Mucosa of stomach (tissue), 1 donor: ENCODE measurements around the gene CHN1.

Experiments used
- H3K27me3 ChIP-seq: one replicate; pipeline ENCODE4 v1.7.0; 2013; ENCODE audit warnings: mild to moderate bottlenecking, low read length; ENCODE audit not compliant: control insufficient read depth, insufficient read depth
- H3K36me3 ChIP-seq: one replicate; pipeline ENCODE4 v1.7.0; 2013; ENCODE audit warnings: low read length; ENCODE audit not compliant: control insufficient read depth, insufficient read depth
- H3K4me1 ChIP-seq: one replicate; pipeline ENCODE4 v1.7.0; 2013; ENCODE audit warnings: mild to moderate bottlenecking, low read length; ENCODE audit not compliant: control insufficient read depth, insufficient read depth
- H3K4me3 ChIP-seq: one replicate; pipeline ENCODE4 v1.7.0; 2013; ENCODE audit warnings: low read length
- H3K9ac ChIP-seq: one replicate; pipeline ENCODE4 v1.7.0; 2013; ENCODE audit warnings: mild to moderate bottlenecking, low read length, moderate library complexity
- H3K9me3 ChIP-seq: one replicate; pipeline ENCODE4 v1.7.0; 2013; ENCODE audit warnings: mild to moderate bottlenecking, low read length, moderate library complexity; ENCODE audit not compliant: control insufficient read depth
- donor health status: Pancreatic carcinoma.

CHN1 gene

DNA sequence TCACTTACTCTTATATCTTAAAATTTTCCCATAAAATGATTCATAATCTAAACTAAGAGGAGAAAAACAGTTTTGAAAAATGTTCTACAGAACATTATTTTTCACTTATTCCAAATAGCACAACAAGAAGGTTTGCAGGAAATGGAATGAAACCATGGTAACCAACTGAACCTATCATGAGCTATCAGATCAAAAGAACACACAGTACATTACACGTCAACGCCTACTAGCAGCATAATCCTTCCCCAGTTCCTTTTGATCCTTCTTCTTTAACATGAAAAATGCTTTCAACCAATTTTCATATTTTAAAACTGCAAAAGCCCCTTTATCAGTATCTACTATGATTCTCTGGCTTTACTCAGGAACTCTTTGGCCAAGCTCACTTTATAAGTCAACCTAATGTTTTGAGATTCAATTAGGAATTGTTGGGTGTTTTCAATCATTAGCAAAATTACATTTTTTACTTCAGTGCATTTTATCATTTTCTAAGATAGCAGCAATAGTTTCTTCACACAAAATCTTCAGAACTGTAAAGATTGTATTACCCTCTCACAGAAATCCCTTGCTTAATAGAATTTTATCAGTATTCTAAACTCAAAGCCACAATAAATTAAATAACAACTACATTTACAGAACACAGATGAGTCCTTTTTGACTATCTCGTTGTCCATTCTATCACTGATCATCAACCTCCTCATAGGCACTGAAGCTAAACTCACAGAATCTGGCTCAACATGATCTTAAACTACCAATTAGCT is 102.5 kb downstream of the CHN1 start:
- H3K27me3 ChIP-seq = no peaks in the 10 kb centered on the region

DNA sequence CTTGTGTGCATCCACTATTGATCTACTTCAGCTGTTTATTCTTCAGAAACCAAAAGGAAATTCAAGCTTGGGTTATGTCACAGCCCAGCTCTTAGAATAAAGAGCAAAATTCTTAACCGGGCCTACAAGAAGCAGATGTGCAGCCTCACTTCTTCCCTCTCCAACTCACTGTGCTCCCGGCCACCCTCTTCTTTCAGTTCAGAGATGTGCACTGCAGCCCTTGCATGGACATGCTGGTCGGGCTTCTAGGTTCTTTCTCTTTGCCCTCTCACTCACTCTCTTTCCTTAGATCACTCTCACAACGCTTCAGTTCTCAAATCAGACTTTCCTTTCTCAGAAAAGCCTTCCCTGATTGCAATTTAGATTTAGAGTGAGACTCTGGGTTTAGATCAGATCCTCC is 104.1 kb downstream of the CHN1 start:
- no peaks in the 10 kb centered on the region for H3K36me3 ChIP-seq
- no peak overlapping the region for H3K9ac ChIP-seq
- H3K4me1 ChIP-seq = no peaks in the 10 kb centered on the region
- H3K9me3 ChIP-seq = no peaks in the 10 kb centered on the region
- no peaks in the 10 kb centered on the region for H3K27me3 ChIP-seq
- no peak overlapping the region for H3K4me3 ChIP-seq

More for the DNA sequence above, 102.5 kb downstream of the CHN1 start:
- H3K9me3 ChIP-seq = no peaks in the 10 kb centered on the region
- no peaks in the 10 kb centered on the region for H3K4me1 ChIP-seq
- no peaks in the 10 kb centered on the region for H3K36me3 ChIP-seq
- H3K4me3 ChIP-seq = no peak overlapping the region
- no peak overlapping the region for H3K9ac ChIP-seq

DNA sequence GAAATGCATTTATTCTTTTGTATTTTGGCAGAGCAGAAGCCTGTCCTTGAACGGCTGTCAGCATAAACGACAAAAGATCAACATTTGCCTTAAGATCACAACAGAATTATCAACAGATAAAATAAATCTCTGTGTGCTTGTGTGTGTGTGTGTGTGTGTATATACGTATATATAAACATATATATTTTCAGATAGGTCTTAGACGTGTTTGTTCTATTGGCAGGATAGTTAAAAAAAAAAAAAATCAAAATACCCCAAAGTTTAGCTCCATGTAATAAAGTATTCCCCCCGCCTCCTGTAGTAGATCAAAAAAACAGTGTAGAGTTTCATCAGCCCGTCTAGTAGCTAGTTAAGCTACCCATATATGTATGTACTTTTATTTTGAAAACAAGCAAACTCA is 107.9 kb downstream of the CHN1 start:
- no peaks in the 10 kb centered on the region for H3K9me3 ChIP-seq
- H3K4me3 ChIP-seq = no peak overlapping the region
- no peaks in the 10 kb centered on the region for H3K27me3 ChIP-seq
- H3K9ac ChIP-seq = no peak overlapping the region
- H3K36me3 ChIP-seq = no peaks in the 10 kb centered on the region
- no peaks in the 10 kb centered on the region for H3K4me1 ChIP-seq

DNA sequence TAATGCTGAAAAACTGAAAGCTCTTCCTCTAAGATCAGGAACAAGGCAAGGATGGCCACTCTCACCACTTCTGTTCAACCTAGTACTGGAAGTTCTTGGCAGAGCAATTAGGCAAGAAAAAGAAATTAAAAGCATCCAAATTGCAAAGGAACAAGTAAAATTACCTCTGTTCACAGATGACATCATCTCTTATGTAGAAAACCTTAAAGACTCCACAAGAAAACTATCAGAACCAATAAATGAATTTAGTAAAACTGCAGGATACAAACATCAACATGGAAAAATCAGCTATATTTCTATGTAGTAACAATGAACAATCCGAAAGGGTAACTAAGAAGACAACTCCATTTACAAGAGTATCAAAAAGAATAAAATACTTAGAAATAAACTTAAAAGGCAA is 112.2 kb downstream of the CHN1 start:
- no peaks in the 10 kb centered on the region for H3K27me3 ChIP-seq
- no peaks in the 10 kb centered on the region for H3K9me3 ChIP-seq
- no peaks in the 10 kb centered on the region for H3K4me1 ChIP-seq
- H3K9ac ChIP-seq = no peak overlapping the region
- no peaks in the 10 kb centered on the region for H3K36me3 ChIP-seq
- no peak overlapping the region for H3K4me3 ChIP-seq

DNA sequence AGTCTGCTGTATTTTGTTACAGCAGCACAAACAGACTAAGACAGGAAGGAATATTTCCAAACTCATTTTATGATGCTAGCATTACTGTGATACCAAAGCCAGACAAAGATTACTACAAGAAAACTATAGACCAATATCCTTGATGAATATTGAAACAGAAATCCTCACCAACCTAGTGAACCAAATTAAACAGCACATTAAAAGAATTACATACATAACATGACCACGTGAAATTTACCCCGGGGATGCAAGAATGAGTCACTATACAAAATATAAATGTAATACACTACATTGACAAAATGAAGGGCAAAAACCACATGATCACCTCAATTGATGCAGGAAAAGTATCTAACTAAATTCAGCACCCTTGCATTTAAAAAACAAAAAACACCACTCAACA is 112.6 kb downstream of the CHN1 start:
- H3K27me3 ChIP-seq = no peaks in the 10 kb centered on the region
- H3K36me3 ChIP-seq = no peaks in the 10 kb centered on the region
- no peak overlapping the region for H3K9ac ChIP-seq
- H3K9me3 ChIP-seq = no peaks in the 10 kb centered on the region
- no peak overlapping the region for H3K4me3 ChIP-seq
- no peaks in the 10 kb centered on the region for H3K4me1 ChIP-seq

DNA sequence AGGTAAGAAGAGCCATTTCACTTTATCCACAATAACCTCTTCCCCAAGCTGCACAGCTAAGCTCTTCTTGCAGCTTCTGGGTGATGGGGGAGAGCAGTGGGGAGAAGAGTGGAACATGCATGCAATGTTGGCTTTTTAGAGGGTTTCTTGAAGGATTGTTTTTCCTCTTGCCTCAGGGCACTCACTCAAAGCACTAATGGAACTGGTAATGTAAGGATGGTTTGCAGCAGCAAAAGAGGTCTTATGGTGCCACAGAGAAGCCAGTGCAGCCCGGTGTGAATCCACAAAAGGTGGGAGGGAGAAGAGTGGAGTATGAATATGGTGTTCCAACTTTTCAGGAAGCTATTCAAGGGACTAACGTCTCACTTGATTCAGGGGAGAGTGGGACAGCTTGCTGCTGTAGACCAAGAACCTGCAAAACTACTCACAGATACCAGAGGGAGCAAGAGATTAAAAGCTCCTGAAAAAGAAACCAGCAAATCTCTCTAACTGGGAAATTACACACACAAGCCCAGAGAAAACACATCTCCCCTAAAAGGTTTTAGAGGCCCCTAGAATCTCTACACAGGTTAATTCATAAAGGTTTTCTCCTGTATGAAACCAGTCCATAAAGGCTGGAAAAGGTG is 116.4 kb downstream of the CHN1 start:
- Histone ChIP-seq H3K9me3 (no peaks in the 10 kb centered on the region), H3K9ac (no peak overlapping the region), H3K36me3 (no peaks in the 10 kb centered on the region), H3K4me1 (no peaks in the 10 kb centered on the region), H3K4me3 (no peak overlapping the region), H3K27me3 (no peaks in the 10 kb centered on the region)

DNA sequence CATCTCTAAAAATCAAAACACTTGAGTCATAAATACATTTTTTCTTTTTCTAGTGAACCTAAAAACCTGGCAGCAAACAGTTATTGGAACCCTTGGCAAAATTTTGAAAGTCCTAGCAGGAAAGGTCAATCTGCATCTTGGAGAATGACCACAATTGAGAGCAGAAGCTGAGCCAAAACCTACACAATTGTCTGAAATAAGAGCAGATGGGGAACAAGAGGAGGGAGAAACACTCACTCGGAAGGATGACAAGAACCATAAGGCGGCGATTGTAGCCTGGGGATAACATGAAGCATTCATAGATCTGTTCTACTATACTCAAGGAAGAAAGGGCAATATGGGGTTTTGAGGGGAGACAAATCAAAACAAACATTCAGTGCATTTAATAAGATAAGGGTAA is 117.0 kb downstream of the CHN1 start:
- Histone ChIP-seq H3K4me3 (no peak overlapping the region), H3K4me1 (no peaks in the 10 kb centered on the region), H3K9me3 (no peaks in the 10 kb centered on the region), H3K27me3 (no peaks in the 10 kb centered on the region), H3K9ac (no peak overlapping the region), H3K36me3 (no peaks in the 10 kb centered on the region)

DNA sequence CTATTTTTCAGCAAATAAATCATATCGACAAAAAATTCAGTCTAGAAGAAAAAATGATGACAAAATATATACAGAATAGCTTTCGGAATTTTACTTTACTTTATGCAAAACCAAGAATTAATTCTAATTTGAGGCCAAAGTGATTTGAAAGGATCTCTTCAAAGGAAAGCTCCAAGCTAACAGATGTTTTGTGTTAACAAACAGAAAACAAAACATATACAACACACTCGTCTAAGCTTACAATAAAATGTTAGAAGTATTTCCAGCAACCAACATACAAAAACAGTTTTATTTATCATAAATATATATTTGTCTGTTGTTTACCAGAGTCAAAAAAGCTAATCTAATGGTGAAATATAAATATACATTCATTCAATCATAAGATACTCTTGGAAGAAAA is 122.8 kb downstream of the CHN1 start:
- H3K9ac ChIP-seq = no peak overlapping the region
- no peak overlapping the region for H3K4me3 ChIP-seq
- H3K36me3 ChIP-seq = no peaks in the 10 kb centered on the region
- H3K4me1 ChIP-seq = no peaks in the 10 kb centered on the region
- no peaks in the 10 kb centered on the region for H3K9me3 ChIP-seq
- H3K27me3 ChIP-seq = no peaks in the 10 kb centered on the region

DNA sequence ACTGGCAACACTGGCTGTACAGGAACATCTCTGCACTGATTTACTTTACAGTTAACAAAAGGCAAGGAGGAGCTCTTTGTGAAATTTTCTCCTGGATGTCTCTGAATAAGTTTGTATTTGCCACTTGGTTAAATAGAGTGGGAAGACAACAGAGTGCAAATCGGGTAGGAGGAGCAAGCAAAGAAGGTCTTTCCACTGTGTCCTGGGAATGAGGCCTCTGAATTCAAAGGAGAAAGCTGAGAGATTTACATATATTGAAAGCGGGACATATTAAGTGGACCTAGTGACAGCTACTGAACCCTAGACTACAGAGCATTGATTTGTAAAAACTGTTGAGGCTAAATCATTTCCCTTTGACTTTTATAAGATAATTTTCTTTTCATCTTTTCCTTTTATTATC is 123.5 kb downstream of the CHN1 start:
- no peaks in the 10 kb centered on the region for H3K27me3 ChIP-seq
- H3K4me1 ChIP-seq = no peaks in the 10 kb centered on the region
- H3K4me3 ChIP-seq = no peak overlapping the region
- no peaks in the 10 kb centered on the region for H3K9me3 ChIP-seq
- no peaks in the 10 kb centered on the region for H3K36me3 ChIP-seq
- no peak overlapping the region for H3K9ac ChIP-seq

DNA sequence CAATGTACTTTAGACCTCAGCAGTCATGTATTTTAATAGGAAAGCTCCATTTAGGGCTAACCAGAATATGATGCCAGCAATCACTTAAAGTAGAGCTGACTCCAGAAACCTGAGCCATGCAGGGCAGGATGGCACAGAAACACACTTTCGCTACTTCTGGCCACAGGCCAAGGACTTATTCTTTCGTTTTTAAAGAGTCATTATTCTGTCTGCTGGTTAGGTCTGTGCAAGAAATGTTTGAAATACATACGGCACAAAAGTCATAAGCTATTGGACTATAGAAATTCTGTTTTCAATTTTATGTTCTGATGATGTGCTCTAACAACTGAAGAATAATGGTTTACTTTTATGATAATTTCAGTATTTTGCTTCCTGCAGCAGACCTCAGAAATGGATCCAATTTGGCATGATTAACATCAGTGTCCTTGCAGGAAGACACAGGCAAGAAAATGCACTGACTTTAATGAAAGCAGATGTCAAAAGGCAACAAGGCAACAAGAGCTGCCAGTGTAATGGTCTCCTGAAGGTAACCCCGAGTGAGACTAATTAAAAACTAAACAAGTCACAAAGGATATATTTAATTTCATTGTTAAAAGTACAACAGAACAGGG is 126.5 kb downstream of the CHN1 start:
- Histone ChIP-seq H3K9me3 (no peaks in the 10 kb centered on the region), H3K27me3 (no peaks in the 10 kb centered on the region), H3K36me3 (no peaks in the 10 kb centered on the region), H3K4me1 (no peaks in the 10 kb centered on the region), H3K9ac (no peak overlapping the region), H3K4me3 (no peak overlapping the region)

DNA sequence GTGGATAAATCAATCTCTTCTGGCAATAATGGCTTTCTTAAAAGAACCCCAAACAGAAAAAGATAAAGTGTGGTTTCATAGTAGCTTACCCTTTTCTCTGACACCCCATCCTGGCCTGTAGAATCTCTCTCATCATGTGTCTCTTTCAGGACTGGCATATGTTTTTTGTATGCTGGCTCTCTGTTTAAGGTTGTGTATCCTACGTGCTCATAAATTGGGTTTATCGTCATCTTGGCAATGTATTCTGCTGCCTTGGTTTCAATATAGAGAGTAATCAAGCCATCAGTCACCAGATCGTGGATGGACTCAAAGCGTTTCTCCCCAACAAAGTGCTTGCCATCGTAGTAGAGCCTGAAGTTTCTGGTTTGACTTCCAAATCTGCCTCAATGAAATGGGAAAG is 127.4 kb downstream of the CHN1 start:
- H3K36me3 ChIP-seq = no peaks in the 10 kb centered on the region
- H3K27me3 ChIP-seq = no peaks in the 10 kb centered on the region
- H3K4me1 ChIP-seq = no peaks in the 10 kb centered on the region
- H3K9me3 ChIP-seq = no peaks in the 10 kb centered on the region
- H3K9ac ChIP-seq = no peak overlapping the region
- no peak overlapping the region for H3K4me3 ChIP-seq

DNA sequence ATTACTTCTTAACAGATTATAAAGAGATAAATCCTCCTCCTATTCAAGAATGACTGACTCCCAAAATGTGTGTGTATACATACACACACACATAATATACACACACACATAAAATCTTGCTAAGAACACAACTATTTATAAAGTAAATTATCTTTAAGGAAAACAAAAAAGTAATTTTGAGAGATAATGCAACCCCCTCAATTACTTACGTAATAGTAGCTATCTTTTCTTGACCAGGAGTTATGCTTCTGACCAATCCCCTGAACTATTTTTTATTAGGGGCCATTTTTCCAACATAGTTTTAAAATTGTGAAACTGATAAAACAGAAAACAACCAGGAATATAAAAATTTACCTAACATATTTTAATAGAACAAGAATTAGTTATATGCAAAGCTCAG is 127.9 kb downstream of the CHN1 start:
- Histone ChIP-seq H3K9me3 (no peaks in the 10 kb centered on the region), H3K4me1 (no peaks in the 10 kb centered on the region)

More for the DNA sequence above, 127.9 kb downstream of the CHN1 start:
- Histone ChIP-seq H3K27me3 (no peaks in the 10 kb centered on the region), H3K4me3 (no peak overlapping the region), H3K36me3 (no peaks in the 10 kb centered on the region), H3K9ac (no peak overlapping the region)
